ENCODE results near the gene RAPGEF5.

The RAPGEF5 gene

GRCh38 chr7:22302951-22303423 is 54.0 kb downstream of the RAPGEF5 start:
- FAIRE-seq = no peak

- no peak for FAIRE-seq
Measured at GRCh38 chr7:22302193-22302592, 54.8 kb downstream of the RAPGEF5 start.

- no peak for FAIRE-seq
Measured at GRCh38 chr7:22301790-22302189, 55.2 kb downstream of the RAPGEF5 start.

GRCh38 chr7:22300839-22301238 is 56.1 kb downstream of the RAPGEF5 start:
- FAIRE-seq = no peak

GRCh38 chr7:22296916-22297315 is 60.0 kb downstream of the RAPGEF5 start:
- FAIRE-seq = no peak

GRCh38 chr7:22296265-22296566 is 60.7 kb downstream of the RAPGEF5 start:
- FAIRE-seq = no peak

GRCh38 chr7:22295402-22296264 is 61.3 kb downstream of the RAPGEF5 start:
- no peak for FAIRE-seq

GRCh38 chr7:22292531-22292930 is 64.4 kb downstream of the RAPGEF5 start:
- FAIRE-seq = no peak

- no peak for FAIRE-seq
Measured at GRCh38 chr7:22291977-22292376, 65.0 kb downstream of the RAPGEF5 start.

GRCh38 chr7:22288202-22288601 is 68.8 kb downstream of the RAPGEF5 start:
- no peak for FAIRE-seq

- no peak for FAIRE-seq
Measured at GRCh38 chr7:22287412-22287811, 69.5 kb downstream of the RAPGEF5 start.

- no peak for FAIRE-seq
Measured at GRCh38 chr7:22286436-22286835, 70.5 kb downstream of the RAPGEF5 start.

- no peak for FAIRE-seq
Measured at GRCh38 chr7:22281481-22281880, 75.5 kb downstream of the RAPGEF5 start.

GRCh38 chr7:22280031-22280430 is 76.9 kb downstream of the RAPGEF5 start:
- no peak for FAIRE-seq

- FAIRE-seq = no peak
Measured at GRCh38 chr7:22278660-22279059, 78.3 kb downstream of the RAPGEF5 start.

GRCh38 chr7:22277375-22277774 is 79.6 kb downstream of the RAPGEF5 start:
- FAIRE-seq = no peak

- no peak for FAIRE-seq
Measured at GRCh38 chr7:22275661-22276060, 81.3 kb downstream of the RAPGEF5 start.

GRCh38 chr7:22271311-22271710 is 85.6 kb downstream of the RAPGEF5 start:
- FAIRE-seq = no peak

GRCh38 chr7:22270371-22270770 is 86.6 kb downstream of the RAPGEF5 start:
- FAIRE-seq = no peak

- no peak for FAIRE-seq
Measured at GRCh38 chr7:22269963-22270362, 87.0 kb downstream of the RAPGEF5 start.

GRCh38 chr7:22268884-22269421 is 88.0 kb downstream of the RAPGEF5 start:
- no peak for FAIRE-seq

- FAIRE-seq = no peak
Measured at GRCh38 chr7:22267930-22268615, 88.9 kb downstream of the RAPGEF5 start.

GRCh38 chr7:22262538-22262937 is 94.4 kb downstream of the RAPGEF5 start:
- no peak for FAIRE-seq

GRCh38 chr7:22256541-22257096 is 100.3 kb downstream of the RAPGEF5 start:
- FAIRE-seq = no peak
